Activated CD4-positive, alpha-beta T cell treated with anti-CD3 and anti-CD28 coated beads, Interleukin-2, Interleukin-6, amounts not matched to agents 100 ng/mL and 50 ng/mL, durations not matched to agents 16 hours and 8 hours (primary cell): ENCODE results near the gene NRP2.
A peak's percentile ranks its signal among the peaks of the same experiment; 100 is the strongest.

Experiments used
- DNase-seq: peaks from one replicate; pipeline ENCODE4 v3.0.0-alpha.2; 2020

The NRP2 gene

DNA sequence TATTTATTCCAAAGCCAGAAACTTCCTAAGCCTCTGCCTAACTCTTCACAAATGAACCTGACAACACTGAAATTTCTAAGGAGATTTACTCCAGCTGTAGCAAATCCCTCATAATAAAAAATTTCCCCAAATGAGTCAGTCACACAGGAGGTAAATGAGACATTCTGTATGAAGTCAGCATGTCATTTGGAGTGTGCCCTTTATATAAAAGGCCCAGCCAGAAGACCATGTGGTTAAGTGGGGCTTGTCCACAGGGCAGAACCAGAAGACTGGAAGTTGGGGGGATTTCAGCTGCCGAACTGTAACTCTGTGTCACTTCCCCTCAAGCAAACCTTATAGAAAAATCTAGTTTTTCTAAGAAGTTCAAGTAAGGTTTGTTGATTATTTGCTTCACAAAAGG, 30.2 kb downstream of the NRP2 start:
- DNase-seq = peak; percentile 5

DNA sequence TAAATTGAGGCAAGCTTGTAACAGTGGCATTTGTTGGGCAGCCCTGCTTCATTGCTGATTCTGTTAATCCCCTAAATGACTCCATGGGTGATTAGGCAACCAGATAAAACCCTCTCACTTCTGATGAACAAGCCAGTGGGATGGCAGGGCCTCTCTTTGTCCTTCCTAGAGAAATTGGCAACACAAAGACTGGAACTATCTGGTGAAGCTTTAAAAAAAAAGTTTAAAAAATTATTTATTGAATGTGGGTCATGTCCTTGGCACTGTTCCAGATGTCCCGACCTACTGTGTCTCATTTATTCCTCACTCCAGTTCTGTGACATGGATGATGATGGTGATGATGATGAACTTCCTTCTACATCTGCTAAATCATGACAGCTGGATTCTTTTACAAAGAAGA, 30.8 kb downstream of the NRP2 start:
- DNase-seq = no peak

DNA sequence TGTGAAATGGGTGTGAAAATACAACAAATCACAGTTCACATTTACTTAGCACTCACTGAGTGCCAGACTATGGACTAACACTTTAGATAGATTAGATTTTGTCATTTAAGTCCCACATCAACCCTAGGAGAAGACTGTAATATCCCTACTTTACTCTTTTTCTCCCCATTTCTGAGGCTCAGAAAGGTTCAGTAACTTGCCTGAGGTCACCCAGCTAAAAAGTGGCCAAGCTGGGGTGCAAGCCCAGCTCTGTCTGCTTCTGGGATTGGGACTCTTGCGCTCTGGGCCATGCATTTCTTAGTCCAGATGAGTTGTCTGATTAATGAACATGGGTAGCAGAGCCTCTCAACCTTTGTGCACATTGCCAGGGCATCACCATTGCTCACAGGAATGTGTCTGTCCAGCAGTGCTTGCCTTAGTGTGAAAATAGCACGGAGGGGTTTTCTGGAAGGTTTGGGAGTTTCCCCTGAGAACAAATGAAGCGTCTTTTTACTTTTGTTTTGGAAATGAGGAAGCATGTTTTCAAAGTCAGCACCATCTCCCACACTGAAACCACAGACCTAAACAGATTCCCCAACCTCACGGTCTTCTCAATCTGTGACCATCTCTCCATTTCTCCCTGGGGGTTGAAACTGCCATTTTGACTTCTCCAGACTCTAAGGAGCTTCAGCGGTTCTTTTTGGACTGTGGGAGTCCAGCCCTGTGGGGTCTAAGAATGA, 31.9 kb downstream of the NRP2 start:
- DNase-seq = peak; percentile 7

DNA sequence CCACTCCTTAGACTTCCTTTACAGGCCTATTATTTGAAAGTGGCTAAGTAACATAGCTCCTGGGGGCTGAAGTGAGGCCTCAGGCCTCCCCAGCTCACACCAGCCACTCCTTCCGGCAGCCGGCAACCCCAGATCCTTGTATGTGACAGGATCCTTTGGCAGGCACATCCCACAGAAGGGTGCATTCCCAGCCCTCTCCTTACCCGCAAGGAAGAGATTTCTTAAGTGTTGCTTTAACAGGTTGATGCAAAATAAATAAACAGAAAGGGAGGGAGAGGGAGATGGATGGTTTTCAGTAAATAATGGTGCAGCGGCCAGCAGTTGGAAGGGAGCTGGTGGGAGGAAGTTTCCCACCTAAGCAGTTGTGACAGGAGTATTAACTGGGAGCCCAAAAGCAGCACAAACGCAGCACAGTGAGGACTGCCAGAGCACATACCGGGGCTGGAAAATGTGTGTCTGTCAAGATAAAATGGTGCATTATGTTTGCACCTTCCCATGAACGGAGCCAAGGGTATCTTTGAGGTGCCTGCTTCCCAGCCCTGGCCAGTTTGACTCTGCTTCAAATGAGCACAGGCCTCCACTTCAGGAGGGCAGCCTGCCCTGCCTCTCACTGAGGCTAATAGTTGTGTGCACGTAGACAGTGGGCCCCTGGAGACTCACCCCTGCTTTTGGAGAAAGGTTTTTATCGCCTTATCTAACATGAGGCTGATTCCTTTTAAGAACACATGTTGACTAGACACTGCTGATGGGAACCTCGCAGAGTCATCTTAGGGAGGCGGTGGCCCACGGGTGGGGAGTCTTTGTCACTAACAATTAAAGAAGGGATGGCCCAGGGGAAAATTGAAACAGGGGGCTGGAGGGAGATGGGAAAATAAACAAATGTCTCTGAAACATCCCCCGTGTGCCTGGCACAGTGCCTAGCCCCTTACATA, 32.8 kb downstream of the NRP2 start:
- no peak for DNase-seq

DNA sequence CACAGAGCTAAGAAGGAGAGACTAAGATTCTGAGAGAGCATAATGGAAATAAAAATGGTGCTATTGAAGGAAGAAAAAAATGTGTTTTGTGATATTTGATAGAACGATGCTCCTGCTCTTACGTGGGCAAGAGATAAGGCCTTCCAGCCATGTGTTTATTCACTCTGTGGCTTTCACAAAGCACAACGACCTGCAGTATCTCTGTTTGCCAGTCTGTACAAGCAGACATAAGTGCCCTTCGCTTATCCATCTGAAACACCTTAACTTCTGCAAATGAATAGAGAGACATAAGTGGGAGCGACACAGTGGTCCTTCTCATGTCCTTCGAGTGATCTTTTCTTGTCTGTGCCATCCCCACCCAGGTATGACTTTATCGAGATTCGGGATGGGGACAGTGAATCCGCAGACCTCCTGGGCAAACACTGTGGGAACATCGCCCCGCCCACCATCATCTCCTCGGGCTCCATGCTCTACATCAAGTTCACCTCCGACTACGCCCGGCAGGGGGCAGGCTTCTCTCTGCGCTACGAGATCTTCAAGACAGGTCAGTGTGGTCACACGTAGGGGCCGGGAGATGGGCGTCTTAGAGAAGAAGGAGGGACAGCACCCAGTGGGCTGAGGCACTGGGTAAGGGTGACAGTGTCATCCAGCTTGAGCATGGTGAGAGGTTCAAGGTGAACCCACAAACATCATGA, 33.7 kb downstream of the NRP2 start:
- no peak for DNase-seq

DNA sequence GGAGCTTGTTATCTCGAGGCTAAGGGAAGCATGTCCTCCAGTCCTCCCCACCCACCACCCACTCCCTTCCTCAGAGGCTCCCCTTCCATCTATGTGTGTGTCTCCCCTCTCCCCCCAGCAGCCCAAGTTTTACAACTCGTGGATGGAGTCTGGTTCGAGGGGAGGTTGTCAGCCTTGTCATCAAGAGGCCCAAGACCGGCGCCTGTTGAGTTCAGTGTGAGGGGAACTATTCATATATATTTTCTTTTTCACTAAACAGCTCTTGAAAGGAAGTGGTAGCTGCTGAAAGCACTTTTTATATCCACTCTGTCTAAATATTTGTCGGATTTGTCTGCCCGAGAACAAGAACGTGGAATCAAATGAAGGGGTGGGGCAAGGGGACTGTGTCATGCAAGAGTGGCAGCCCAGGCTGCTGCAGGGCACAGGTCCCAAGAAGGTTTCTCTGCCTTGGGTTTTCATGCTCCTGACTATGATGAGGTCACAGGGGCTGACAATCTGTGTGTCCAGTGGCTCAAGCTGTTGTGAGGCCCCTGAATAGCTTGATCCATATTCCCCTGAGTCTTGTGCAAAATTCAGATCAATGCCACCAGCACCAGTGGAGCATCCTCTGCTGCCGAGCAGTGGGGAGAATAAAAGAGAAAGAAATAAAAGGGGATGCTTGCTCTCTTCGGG, 35.0 kb downstream of the NRP2 start:
- no peak for DNase-seq

DNA sequence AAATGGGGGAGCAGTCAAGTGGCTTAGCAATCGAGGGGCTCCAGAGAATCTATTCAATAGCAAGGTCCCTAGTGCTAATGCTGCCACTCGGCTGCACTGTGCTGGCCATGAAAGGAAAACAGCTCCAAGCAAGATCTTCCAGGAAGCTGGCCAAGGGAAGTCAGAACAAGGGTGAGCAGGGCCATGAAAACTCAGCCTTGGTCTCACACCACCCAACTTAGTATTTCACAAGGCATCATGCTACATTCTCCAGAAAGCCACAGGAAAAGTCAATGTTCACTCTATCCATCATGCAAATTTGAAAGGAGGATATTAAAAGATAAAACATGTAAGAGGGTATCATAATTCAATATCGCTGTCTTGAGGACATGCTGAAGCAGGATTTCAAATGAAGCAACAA, 35.7 kb downstream of the NRP2 start:
- no peak for DNase-seq

DNA sequence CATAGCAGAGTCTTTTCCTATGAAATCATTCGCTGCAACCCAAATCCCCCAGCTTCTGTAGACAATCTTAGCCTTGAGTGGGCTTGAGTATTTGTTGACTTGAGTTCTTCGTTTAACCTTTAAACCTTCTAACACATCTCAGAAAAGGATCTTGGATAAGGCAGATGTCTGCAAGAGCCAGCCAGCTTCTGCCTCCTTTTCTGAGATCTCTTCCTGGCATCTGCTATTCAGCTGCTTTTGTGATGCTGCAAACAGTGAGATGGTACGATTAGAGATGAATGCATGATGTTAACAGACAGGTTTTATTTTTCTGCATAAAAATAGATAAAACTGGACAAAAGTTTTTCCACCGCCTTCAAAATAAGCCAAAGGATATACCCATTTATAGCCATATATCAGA, 37.5 kb downstream of the NRP2 start:
- no peak for DNase-seq

DNA sequence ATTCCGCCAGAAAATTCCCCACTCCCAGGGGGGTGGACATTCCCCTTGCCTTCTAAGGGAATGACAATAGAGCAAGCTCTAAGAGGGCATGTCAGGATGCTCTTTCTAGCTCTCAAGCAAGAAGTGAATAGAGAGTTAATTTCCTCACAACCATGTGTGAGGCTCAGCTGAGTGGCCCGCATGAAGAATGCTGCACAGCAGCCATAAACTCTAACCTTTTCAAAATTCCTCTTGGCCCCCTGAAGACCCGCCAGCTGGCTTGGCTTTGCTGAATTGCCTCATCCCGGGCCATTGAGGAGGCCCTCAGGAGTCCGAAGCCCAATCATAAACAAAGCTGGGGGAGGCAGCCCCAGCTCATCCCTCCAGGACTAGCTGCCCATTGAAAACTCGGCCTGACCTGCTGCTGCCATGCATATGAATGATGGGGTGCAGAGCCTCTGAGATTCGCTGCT, 38.2 kb downstream of the NRP2 start:
- no peak for DNase-seq

DNA sequence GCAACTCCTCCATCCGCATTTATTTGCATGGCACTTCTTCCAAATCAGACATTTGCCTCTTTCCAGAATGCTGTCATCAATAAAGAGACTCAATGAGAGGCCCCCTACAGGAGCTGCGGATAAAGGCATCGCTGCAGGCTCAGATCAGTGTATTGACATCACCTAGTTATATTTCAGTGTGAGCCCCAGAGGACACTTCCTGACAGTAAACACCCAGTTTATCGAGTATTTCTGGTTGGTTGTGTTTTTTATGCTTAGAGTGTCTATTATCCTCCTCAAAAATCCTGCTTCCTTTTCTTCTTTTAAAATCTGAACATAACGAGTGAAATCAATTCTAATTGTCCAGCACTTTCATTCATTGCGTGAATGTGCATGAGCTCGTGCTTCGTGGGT, 38.8 kb downstream of the NRP2 start:
- DNase-seq = no peak

DNA sequence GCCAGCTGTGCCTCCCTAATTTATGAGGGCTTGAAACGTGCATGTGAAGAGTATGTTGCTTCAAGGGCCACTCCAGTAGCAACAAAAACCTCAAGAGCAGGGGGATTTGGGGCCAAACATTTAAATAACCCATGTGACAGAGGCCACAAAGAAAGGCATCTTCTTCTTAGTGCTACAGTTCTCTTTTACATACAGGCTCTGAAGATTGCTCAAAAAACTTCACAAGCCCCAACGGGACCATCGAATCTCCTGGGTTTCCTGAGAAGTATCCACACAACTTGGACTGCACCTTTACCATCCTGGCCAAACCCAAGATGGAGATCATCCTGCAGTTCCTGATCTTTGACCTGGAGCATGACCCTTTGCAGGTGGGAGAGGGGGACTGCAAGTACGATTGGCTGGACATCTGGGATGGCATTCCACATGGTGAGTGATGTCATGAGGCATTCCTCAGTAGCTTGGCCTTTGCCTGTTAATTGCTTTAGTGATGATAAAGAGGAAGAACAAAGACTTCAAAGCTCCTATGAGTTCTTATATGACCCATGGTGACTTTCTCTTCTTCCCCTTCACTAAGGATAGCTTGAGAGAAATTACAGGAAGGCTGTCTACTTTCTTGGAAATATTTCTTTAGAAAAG, 40.1 kb downstream of the NRP2 start:
- DNase-seq = no peak

DNA sequence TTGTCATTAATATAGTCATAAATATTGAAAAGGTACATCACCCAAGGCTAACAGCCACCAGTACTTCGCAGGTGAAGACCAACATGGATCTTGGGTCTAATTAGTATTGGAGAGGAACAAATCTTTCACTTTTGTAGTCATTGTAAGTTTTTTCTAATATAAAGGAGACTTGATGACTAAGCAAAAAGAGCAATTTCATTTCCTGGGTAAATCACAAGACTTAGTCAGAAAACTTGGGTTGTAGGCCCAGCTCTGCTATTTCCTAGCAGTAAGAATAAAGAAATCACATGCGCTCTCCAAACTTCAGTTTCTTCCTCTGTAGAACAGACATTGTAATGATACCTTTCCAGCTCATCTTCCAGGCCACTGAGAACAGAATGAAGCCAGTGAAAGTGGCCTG, 40.9 kb downstream of the NRP2 start:
- DNase-seq = no peak

DNA sequence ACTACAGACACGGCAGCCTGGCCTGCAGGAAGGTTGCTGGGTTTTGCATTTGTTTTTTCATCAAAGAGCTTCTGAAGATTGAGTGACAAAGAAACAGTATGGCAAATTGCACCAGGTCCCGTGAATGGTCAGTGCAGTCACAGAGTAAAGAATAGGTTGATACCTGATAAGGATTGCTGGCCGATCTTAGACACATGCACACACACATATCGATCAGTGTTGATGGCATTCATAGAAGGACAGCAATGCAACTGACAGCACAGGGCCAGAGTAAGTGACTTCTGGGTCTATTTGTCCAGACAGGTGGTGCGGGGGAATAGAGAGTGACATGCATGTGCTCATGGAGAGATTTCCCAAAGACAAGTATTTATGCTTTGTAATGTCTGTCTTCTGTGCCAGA, 42.8 kb downstream of the NRP2 start:
- DNase-seq = no peak

DNA sequence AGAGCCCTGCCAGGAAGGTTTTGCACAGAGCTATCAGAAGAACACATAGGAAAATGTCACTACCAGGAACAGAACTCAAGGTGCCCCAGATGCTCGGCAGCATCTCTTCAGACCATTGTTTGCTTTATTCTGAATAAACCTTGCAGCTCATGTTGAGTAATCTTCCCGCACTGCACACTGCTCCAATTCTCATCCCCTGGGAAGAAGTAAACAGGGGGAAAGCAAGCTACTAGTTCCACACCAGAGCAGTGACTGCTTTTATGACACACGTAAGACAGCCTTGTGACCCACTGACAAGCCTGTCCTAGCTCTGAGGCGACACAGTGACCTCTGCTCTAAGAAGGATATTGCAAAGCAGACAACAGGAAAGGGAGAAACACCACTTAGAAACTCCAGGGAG, 44.2 kb downstream of the NRP2 start:
- DNase-seq = no peak

DNA sequence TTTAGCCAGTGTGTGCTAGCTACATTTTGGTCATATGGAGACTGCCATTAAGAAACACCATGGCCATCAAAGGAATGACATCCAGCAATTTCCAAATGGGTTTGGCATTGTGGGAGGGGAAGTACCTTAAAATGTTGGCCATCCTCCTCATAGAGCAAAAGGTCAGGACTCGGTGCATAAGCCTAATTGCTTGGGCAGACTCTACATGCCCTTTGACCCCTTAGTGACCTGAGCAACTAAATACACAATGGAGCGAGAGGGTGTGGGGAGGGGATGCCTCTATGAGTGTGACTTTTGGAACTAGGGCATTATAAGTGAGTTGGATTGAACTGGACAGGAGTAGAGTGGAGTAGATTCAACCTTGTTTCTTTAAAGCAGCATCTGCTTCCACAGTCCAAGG, 44.9 kb downstream of the NRP2 start:
- no peak for DNase-seq

DNA sequence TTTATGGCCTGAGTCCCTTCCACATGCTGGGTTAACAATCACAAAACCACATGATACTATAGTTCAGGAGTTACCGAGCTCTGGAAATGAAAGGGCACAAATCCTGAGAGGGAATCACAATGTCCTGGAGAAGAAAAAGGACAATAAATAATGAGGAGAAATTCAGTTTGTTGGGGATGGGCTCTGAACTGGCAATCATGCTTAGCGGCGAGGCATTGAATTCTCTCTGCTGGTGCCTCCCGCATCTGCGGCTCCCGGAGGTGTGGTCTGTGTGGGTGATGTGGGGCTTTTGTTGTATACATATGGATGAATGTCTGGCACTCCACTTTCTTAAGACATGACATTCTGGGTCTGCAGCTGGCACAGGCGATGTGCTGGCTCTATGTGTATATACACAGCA, 46.1 kb downstream of the NRP2 start:
- DNase-seq = no peak

DNA sequence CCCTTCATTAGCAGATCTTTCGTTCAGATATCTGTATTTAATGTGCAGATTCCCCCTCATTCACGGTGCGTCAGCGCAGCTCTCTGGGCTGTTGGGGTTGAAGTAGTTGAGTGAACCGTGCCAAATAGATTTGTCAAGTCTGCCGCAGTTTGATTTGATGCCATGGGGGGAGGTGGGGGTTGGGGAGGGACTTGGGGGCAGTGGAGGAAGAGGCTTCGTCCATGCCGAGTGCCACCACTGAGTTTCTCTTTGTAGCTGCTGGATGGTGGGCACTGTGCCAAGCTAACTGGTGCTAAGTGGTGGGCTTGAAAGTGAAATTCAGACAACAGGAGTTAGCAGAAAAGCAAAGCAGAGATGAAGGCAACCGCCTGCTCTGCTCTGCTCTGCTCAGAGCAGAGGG, 47.9 kb downstream of the NRP2 start:
- no peak for DNase-seq

DNA sequence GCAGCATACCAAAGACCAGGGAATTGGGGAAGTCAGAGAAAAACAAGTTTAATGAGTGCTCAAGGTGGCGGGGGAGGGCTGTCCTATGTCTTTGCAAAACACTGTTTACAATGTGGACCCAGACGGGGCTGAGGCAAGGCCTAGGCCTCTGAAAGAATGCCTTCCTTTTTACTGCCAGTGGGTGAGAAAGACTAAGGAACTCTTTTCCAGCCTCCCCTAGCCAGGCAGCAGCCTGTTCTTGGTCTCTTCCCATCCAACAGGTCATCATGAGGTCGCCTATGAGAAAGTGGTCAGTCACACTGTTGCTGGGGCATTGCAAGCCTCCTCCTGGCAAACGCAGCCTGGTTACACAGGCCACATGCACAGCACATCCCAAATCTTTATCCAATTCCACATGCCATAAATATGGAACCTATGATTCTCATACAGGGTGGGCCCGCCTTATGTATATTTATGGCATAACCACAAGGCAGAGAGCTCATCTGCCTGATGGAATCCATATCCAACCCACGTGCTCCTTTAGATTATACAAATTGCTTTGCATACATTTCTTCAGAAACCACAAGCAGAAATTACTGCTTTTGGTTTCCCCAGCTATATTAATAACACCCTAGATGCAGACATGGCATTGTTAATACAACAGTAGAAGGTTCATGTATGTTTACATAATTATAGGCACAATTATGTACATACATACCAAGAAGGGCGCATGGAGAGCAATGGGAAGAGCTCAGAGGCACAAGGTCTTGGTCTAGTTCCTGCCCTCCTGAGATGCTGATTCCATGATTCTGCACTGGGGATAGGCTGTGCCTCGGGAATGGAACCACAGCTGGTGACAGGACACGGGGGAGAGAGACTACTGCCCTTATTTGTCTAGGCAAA, 48.6 kb downstream of the NRP2 start:
- no peak for DNase-seq

DNA sequence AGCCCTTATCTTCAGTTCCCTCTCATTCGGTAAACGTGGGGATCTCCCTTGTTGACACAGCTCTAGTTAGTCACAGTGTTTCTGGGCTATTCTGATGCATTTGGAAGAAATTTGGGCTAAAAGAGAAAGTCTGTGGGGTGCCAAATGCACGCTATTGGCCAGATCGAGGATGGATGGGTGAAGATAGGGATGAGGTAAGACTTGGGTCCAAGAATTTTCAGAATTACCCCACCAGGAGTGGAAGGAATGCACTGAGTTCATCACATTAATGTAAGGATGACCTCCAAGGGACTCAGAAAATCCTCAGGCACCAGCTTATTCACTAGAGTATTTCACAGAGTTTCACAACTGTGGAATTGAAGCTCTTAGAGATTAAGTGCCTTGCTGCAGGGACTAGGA, 49.3 kb downstream of the NRP2 start:
- no peak for DNase-seq

DNA sequence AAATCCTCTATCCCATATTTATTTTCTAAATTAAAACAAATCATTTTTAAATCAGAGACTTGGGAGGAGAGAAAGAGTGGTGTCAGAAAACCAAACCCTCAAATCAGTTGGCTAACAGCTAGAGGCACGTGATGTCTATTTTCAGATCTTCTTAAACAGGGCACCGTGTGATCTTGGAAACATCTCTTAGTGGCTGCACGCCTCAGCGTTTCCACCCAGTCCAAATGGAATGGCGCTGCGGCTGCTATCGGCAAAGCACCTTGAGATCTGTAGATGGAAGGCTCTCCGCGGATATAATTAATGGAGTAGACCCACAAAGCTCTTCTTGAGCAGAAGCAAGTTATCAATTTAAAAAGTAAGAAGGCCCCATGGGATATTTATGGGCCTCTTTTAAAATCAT, 50.0 kb downstream of the NRP2 start:
- no peak for DNase-seq

DNA sequence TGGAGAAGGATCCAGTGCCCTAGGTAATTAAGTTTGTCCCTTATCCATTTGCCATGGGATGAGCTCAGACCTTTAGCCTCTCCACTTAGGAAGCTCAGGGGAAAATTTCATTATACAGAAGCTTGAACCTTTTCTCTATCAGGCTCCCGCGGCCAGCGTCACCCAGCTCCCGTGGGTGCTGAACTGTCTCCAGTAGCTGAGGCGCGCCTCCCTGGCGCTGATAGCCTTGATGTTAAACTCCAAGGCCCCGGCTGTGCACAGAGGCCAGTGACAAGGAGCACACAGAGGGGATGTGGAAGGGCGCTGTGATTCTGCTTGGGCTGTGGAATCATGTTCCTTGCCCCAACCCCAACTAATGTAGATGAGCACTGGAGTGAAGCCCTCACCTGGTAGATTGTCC, 50.8 kb downstream of the NRP2 start:
- DNase-seq = no peak

DNA sequence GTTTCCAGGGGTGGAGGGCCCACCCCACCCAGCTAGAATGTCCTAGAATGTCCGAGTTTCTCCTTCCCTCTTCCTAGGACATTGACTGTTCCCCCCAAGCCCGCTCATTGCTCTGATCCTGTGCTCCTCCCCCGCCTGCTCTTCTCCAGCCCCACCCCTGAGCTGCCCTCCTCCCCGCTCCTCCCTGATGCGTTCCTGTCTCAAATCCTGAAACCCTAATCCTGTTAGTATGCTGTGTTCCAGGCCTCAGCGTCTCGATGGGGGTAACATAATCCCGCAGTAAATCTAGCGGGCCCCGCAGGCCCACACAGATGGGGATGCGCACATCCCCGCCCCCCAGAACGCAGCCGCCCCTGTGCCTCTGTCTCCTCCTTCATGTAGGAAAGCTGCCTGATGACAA, 51.3 kb downstream of the NRP2 start:
- no peak for DNase-seq
